H1 (cell line): ENCODE results near the gene DHRS4. TPM values are rescaled to one million over a fixed set of nuclear protein-coding genes. Genes with fewer than 3 reads are reported as not detected.
"Not testable (repeated sequence)": the region's sequence is repeated elsewhere in the genome, so short reads cannot be mapped to it uniquely, and the experiment has no call there.

Source experiments
- CTCF ChIA-PET: fragments of 300-600 bp; sonication (Branson Sonifier 250); formaldehyde crosslinking; loops from one replicate; lab custom pipeline; 2021; ENCODE audit not compliant: partially characterized antibody; lab: Charles Lee
- POLR2A ChIA-PET: fragments of 300-600 bp; sonication (Branson Sonifier 250); formaldehyde crosslinking; loops from one replicate; lab custom pipeline; 2021; ENCODE audit warnings: inconsistent platforms; ENCODE audit not compliant: partially characterized antibody; lab: Charles Lee
- DNase-seq, 2 experiments: peaks; one replicate each; pipeline versions ENCODE4 v3.0.0 to v3.0.0-alpha.2; 2010 to 2022; ENCODE audit warnings: low spot score in 2 of 2, low read depth in 1 of 2, mixed read lengths in 1 of 2
- FAIRE-seq: peaks from 2 replicates; lab custom pipeline; 2011; peaks lifted over from hg19 to GRCh38; lab: Jason Lieb, UNC
- H2AFZ ChIP-seq: 2 replicates; pipeline ENCODE4 v1.8.1; 2012; ENCODE audit warnings: low read length, inconsistent platforms
- H2AK5ac ChIP-seq: 2 replicates; pipeline ENCODE4 v1.6.1; 2013; ENCODE audit warnings: low read depth, low read length
- H2BK120ac ChIP-seq: replicated peaks from 2 replicates; pipeline ENCODE3; 2013; ENCODE audit warnings: low read depth, low read length, inconsistent platforms
- H2BK12ac ChIP-seq: 2 replicates; pipeline ENCODE4 v1.6.1; 2013; ENCODE audit warnings: low read depth, low read length
- H2BK15ac ChIP-seq: 2 replicates; pipeline ENCODE4 v1.6.1; 2013; ENCODE audit warnings: low read length
- H2BK20ac ChIP-seq: 2 replicates; pipeline ENCODE4 v1.6.1; 2013; ENCODE audit warnings: low read length
- H2BK5ac ChIP-seq: 2 replicates; pipeline ENCODE4 v1.6.1; 2013; ENCODE audit warnings: low read depth, low read length
- H3K14ac ChIP-seq: 2 replicates; pipeline ENCODE4 v1.6.1; 2013; ENCODE audit warnings: inconsistent platforms; ENCODE audit not compliant: insufficient read length
- H3K18ac ChIP-seq: 2 replicates; pipeline ENCODE4 v1.6.1; 2013; ENCODE audit warnings: low read length; ENCODE audit errors: extremely low read depth
- H3K23ac ChIP-seq: 2 replicates; pipeline ENCODE4 v1.6.1; 2013; ENCODE audit warnings: inconsistent platforms; ENCODE audit not compliant: insufficient read length
- H3K23me2 ChIP-seq: 2 replicates; pipeline ENCODE4 v1.6.1; 2013; ENCODE audit warnings: low read depth, low read length
- H3K27ac ChIP-seq: 2 replicates; pipeline ENCODE4 v1.6.1; 2011; ENCODE audit warnings: low read depth, low read length, inconsistent platforms
- H3K27me3 ChIP-seq, 4 experiments: replicated peaks in 1 of 4; 1 replicate in 1 of 4; 2 replicates in 3 of 4; pipeline versions ENCODE4 v1.6.1 to v1.8.1; 2011 to 2013; ENCODE audit warnings: low read length in 3 of 4, mild to moderate bottlenecking in 3 of 4, inconsistent platforms in 2 of 4, mixed read lengths in 2 of 4, moderate library complexity in 1 of 4; ENCODE audit not compliant: control insufficient read depth in 3 of 4, insufficient read depth in 3 of 4; ENCODE audit errors: extremely low read depth in 1 of 4
- H3K36me3 ChIP-seq, 4 experiments: 2 replicates each; pipeline versions ENCODE4 v1.6.1 to v1.8.1; 2011 to 2013; ENCODE audit warnings: mild to moderate bottlenecking in 4 of 4, low read length in 3 of 4, moderate library complexity in 2 of 4, control low read depth in 1 of 4, inconsistent platforms in 1 of 4; ENCODE audit not compliant: insufficient read depth in 4 of 4, control insufficient read depth in 2 of 4
- H3K4ac ChIP-seq: replicated peaks from 2 replicates; pipeline ENCODE3; 2013; ENCODE audit warnings: low read length, low read depth, mixed read lengths, inconsistent platforms; ENCODE audit not compliant: insufficient read length
- H3K4me1 ChIP-seq, 4 experiments: replicated peaks in 1 of 4; 1 replicate in 1 of 4; 2 replicates in 3 of 4; pipeline versions ENCODE4 v1.6.1 to v1.8.1; 2011 to 2013; ENCODE audit warnings: low read length in 3 of 4, inconsistent platforms in 2 of 4, mixed read lengths in 1 of 4; ENCODE audit not compliant: insufficient read depth in 4 of 4, control insufficient read depth in 3 of 4
- H3K4me2 ChIP-seq, 2 experiments: 2 replicates each; pipeline versions ENCODE4 v1.6.1 to v1.8.1; 2011 to 2013; ENCODE audit warnings: low read depth in 2 of 2, low read length in 2 of 2, control low read depth in 1 of 2, inconsistent platforms in 1 of 2, mild to moderate bottlenecking in 1 of 2; ENCODE audit not compliant: insufficient read depth in 1 of 2
- H3K4me3 ChIP-seq, 4 experiments: fragments of 200-600, 300-600 bp in 1 of 4; sonication (generic), shearing (Covaris generic), sonication (Bioruptor Twin) in 1 of 4; 2 replicates each; pipeline versions ENCODE4 v1.5.1 to v1.8.1; 2011 to 2016; ENCODE audit warnings: low read length in 4 of 4, low read depth in 3 of 4, control low read depth in 2 of 4, inconsistent platforms in 2 of 4, mild to moderate bottlenecking in 2 of 4, mixed read lengths in 1 of 4, moderate library complexity in 1 of 4; ENCODE audit not compliant: insufficient read depth in 2 of 4; ENCODE audit errors: extremely low read depth in 1 of 4
- H3K56ac ChIP-seq: replicated peaks from 2 replicates; pipeline ENCODE3; 2013; ENCODE audit warnings: low read depth, mild to moderate bottlenecking, mixed read lengths, low read length, inconsistent platforms; ENCODE audit not compliant: insufficient read length
- H3K79me1 ChIP-seq: 2 replicates; pipeline ENCODE4 v1.6.1; 2013; ENCODE audit warnings: low read depth, low read length, control low read depth
- H3K79me2 ChIP-seq, 2 experiments: 2 replicates each; pipeline versions ENCODE4 v1.6.1 to v1.8.1; 2012 to 2013; ENCODE audit warnings: low read length in 2 of 2, mild to moderate bottlenecking in 2 of 2, inconsistent platforms in 1 of 2; ENCODE audit not compliant: insufficient read depth in 2 of 2, control insufficient read depth in 1 of 2
- H3K9ac ChIP-seq, 4 experiments: replicated peaks in 1 of 4; 1 replicate in 1 of 4; 2 replicates in 3 of 4; pipeline versions ENCODE4 v1.6.1 to v1.8.1; 2011 to 2013; ENCODE audit warnings: low read depth in 3 of 4, low read length in 3 of 4, control low read depth in 2 of 4, mild to moderate bottlenecking in 2 of 4, moderate library complexity in 2 of 4, inconsistent platforms in 1 of 4; ENCODE audit errors: extremely low read depth in 1 of 4
- H3K9me3 ChIP-seq, 2 experiments: 2 replicates each; pipeline versions ENCODE4 v1.6.1 to v1.8.1; 2012 to 2013; ENCODE audit warnings: mild to moderate bottlenecking in 2 of 2, moderate library complexity in 2 of 2, control low read depth in 1 of 2, inconsistent platforms in 1 of 2, low read depth in 1 of 2, low read length in 1 of 2, mixed read lengths in 1 of 2; ENCODE audit not compliant: insufficient read depth in 2 of 2
- H4K20me1 ChIP-seq, 2 experiments: replicated peaks in 1 of 2; 2 replicates each; pipeline versions ENCODE3 to v1.8.1; 2011 to 2013; ENCODE audit warnings: inconsistent platforms in 2 of 2, low read length in 2 of 2, mild to moderate bottlenecking in 1 of 2; ENCODE audit not compliant: insufficient read depth in 2 of 2, control insufficient read depth in 1 of 2
- H4K5ac ChIP-seq: 2 replicates; pipeline ENCODE4 v1.6.1; 2013; ENCODE audit warnings: low read length, low read depth, mixed read lengths, inconsistent platforms; ENCODE audit not compliant: insufficient read length
- H4K8ac ChIP-seq: 2 replicates; pipeline ENCODE4 v1.8.0; 2013; ENCODE audit warnings: mild to moderate bottlenecking, moderate library complexity, low read length, inconsistent platforms; ENCODE audit not compliant: insufficient read depth; ENCODE audit errors: extremely low read depth
- H4K91ac ChIP-seq: replicated peaks from 2 replicates; pipeline ENCODE3; 2013; ENCODE audit warnings: low read length, mixed read lengths, inconsistent platforms; ENCODE audit not compliant: insufficient read length
- CHD1 ChIP-seq: IDR thresholded peaks from 2 replicates; pipeline ENCODE4 v1.6.1; 2012; ENCODE audit warnings: low read depth, low read length, improper control_type of control experiment
- YY1 ChIP-seq: IDR thresholded peaks from 2 replicates; pipeline ENCODE4 v1.6.1; 2011; ENCODE audit warnings: low read depth, mild to moderate bottlenecking, low read length
- WGBS, 2 experiments: shearing (Covaris generic) in 1 of 2; methylation state at CpG; one replicate each; pipeline versions ENCODE4 v1.1.6 to v1.1.7; 2013 to 2015; ENCODE audit warnings: low lambda C conversion rate in 2 of 2, mixed read lengths in 2 of 2, inconsistent platforms in 1 of 2, low coverage in 1 of 2, missing lambda C conversion rate in 1 of 2; ENCODE audit not compliant: insufficient replicate concordance in 2 of 2, insufficient coverage in 1 of 2, insufficient read length in 1 of 2; ENCODE audit errors: extremely low coverage in 1 of 2, missing lambda C conversion rate in 1 of 2; 5-methylcytosine and 5-hydroxymethylcytosine counted together
- polyA plus RNA-seq, 7 experiments: library from polyadenylated mRNA; depleted of rRNA in 3 of 7; stranded (reverse) in 5 of 7; unstranded in 2 of 7; fragments of >200 nt in 5 of 7; fragments of 200-250 nt in 2 of 7; gene quantifications; 1 replicate in 5 of 7; 2 replicates in 1 of 7; 4 replicates in 1 of 7; pipeline versions ENCODE4 v1.2.1 to v1.2.3, GENCODE V29; 2011 to 2013; ENCODE audit warnings: missing spikeins in 2 of 7, mixed read lengths in 2 of 7
- total RNA-seq: library from RNA; stranded (reverse); fragmentation: NEBNext Ultra II Directional; extraction: Animal tissue kit (Norgen Biotek cat#: 25700); gene quantifications from 2 replicates; pipeline ENCODE4 v1.2.1, GENCODE V29; 2021
- TF ChIP-seq, protein P1 (sequence below): IDR thresholded peaks from 2 replicates; pipeline ENCODE4 v1.6.1; 2011; ENCODE audit warnings: low read length, improper control_type of control experiment

Gene DHRS4
- total and polyA plus RNA-seq, 2 of the 8 experiments (the other 6 are each of a cell fraction or from before 2014, with no cell fraction given), result 11.7 to 16.2 TPM

DNA sequence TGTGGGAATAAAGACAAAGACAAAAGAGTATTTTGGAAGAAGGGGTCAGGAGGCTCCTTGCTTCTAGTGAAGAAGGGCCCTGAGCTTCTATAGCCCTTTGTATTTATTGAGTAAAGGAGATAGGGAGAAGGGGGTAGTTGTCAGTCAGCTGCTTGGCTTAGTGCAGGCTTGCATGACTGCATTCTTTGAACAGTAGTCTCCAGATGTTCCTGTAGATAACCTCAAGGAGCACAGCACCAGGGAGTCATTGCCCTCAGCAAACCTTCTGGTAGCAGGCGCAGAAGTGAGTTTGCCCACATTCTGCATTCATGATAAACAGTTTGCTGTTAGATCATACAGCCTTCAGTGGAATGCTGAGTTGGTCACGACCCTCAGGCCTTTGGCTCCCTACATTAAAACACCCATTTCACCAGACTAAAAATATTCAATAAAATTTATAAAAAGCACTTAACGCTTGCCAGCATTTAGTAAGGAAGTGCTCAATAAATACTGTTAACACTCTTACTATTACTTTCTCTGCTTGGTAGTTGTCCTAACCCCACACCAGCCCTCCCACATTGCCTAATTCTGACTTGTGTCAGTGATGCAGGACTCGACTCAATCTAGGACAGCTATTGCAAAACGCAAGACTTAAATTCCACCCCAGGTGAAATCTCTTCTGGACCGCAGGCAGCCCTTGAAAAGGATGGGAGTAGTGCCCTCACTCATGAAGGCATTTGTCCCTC is 3.0 kb upstream of the DHRS4 start (continued):
- TF ChIP-seq, protein P1, sequence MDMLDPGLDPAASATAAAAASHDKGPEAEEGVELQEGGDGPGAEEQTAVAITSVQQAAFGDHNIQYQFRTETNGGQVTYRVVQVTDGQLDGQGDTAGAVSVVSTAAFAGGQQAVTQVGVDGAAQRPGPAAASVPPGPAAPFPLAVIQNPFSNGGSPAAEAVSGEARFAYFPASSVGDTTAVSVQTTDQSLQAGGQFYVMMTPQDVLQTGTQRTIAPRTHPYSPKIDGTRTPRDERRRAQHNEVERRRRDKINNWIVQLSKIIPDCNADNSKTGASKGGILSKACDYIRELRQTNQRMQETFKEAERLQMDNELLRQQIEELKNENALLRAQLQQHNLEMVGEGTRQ, result no peak
- no peak for TF ChIP-seq YY1
- TF ChIP-seq CHD1, result no peak

DNA sequence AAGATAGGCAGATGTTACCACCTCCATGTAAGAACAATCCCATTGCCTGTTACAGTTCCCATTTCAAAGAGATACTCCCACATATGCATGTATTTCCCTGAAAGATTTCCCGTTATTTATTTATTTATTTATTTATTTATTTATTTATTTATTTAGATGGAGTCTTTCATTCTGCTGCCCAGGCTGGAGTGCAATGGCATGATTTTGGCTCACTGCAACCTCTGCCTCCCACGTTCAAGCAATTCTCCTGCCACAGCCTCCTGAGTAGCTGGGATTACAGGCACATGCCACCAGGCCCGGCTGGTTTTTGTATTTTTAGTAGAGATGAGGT is 2.5 kb upstream of the DHRS4 start:
- H3K4me2 ChIP-seq, H3K4me1 ChIP-seq, H4K5ac ChIP-seq, DNase-seq, H2BK5ac ChIP-seq, H4K20me1 ChIP-seq, H3K56ac ChIP-seq, H3K4ac ChIP-seq, FAIRE-seq, H4K91ac ChIP-seq, H2AFZ ChIP-seq, H3K36me3 ChIP-seq, H3K23me2 ChIP-seq, POLR2A ChIA-PET, H3K27ac ChIP-seq, H3K79me1 ChIP-seq, H3K18ac ChIP-seq, H4K8ac ChIP-seq, H3K9me3 ChIP-seq, H2BK15ac ChIP-seq, H3K9ac ChIP-seq, H3K23ac ChIP-seq, H2BK20ac ChIP-seq, H2BK12ac ChIP-seq, H3K79me2 ChIP-seq, H3K14ac ChIP-seq, H2AK5ac ChIP-seq, H3K27me3 ChIP-seq, H2BK120ac ChIP-seq, H3K4me3 ChIP-seq: not testable (repeated sequence)
- WGBS, 2 experiments, result 87% methylated on average over 3 of the region's 3 CpGs; no CpG with 5 or more reads in 1 of the 2 experiments
- CTCF ChIA-PET, result interaction anchor here (0.6 to 4.2 kb wide), 9 partner anchors 9 to 318 kb away, joined by 3 to 35 read pairs (median 5); no protein-coding TSS in a partner anchor
